NCI-H2029 (cell line): ENCODE data around the gene NDUFB4.
"Not testable (repeated sequence)": the region's sequence is repeated elsewhere in the genome, so short reads cannot be mapped to it uniquely, and the experiment has no call there.

Experiments
- DNase-seq: peaks from one replicate; lab custom pipeline; 2025; lab: John Stamatoyannopoulos, UW

NDUFB4 gene

DNA sequence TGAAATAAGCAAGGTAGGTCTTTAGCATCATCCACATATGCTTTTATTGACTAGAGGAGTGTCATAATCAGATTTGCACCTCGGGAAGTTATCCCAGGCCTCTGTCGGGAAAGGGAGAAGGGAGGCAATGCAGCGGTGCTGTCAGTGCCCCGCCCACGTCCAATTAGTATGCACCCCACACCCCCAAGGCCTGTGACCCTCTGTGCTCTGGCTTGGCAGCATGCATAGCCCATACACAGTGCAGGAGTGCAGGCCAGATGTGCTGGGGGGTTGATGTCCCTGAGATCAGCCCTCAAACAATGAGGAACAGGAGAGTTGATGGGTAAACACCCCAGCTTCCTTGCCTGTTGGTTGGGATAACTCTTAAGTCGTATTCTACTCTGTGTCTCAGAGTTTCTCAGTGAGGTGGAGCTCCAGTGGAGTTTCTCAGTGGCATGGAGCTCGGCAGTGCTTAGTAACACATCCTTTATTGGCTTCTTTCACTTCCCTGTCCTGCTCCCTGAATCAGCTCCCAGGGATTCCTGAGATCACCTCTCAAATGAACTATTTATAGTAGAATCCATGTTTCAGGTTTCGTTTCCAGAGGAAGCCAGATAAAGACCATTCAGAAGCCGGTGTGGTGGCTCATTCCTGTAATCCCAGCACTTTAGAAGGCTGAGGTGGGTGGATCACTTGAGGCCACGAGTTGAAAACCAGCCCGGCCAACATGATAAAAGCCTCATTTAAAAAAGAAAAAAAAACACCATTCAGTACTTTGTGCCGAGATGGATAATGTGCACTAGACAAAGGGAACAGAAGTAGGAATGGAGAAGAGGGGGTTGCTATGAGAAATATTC, 26.7 kb upstream of the NDUFB4 start:
- DNase-seq = no peak

DNA sequence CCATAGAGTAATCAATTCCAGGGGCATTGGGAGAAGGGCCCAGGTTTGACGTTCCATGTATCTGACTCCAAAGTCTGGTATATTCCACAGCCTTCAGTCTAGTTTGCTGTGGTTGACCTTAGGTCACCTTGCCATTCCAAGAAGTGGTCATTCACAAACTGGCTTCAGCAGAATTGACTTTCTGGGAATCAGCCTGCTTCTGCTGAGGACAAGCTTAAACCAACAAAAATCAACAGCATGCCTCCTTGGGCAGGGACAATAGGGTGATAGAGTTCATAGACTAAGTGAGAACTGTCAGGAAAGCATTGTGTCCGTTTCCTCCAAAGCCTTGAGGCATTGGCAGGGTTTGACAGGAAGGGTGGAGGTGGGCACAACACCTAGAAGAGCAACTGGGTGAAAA, 24.1 kb upstream of the NDUFB4 start:
- DNase-seq = no peak

DNA sequence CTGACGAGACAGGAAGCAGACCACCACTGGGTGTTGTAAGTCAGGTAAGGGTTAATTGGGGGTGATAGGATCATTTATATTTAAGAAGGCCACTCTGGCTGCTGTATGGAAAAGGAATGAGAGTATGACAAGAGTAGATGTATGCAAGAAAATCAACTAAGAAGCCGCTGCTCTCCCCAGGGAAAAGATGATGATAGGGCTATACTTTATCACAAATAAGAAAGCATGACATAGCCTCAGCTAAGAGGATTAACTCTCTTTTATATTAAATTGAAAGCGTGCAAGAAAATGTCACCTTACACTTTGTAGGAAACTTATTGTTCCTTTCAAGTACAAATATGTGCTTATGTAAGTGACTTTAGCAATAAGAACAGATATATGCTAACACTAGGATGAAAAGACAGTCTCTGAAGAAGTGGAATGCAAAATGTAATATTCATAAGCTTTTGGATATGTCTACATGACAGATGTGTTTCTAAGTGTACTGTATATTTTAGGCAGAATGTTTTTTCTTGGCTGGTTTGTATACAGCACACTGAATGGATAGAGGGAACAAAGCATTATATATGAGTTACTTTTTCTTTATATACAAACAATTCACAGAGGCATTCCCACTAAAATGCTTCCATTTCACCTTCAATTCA, 8.7 kb upstream of the NDUFB4 start:
- DNase-seq = no peak

DNA sequence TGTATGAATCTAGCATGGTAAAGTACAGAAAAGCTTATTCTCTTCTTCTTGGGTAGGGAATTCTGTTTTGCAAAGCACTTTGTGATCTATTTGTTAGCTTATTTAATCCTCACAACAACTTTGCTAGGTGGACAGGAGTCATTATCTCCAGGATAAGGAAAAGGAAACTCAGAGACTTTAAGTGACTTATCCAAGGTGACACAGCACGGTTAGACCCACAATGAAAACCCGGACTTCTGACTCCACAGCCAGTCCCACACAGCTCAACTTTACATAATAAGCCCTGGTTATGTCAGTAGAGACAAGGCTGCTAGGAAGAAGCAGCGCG, 384 bp upstream of the NDUFB4 start:
- DNase-seq = no peak

DNA sequence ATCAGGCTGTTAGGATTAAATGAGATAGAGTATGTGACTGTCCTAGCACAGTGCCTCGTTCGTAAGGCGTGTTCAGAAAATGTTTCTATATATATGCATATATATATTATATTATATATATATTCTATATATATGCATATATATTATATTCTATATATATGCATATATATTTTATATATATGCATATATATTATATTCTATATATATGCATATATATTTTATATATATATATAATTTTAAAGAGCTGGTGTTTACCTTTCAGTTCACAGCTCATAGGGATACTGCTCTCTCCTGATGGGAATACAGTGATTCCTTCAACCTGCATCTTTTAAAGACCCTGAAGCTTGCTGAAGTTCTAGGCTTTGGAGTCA, 702 bp downstream of the NDUFB4 start:
- DNase-seq = no peak

DNA sequence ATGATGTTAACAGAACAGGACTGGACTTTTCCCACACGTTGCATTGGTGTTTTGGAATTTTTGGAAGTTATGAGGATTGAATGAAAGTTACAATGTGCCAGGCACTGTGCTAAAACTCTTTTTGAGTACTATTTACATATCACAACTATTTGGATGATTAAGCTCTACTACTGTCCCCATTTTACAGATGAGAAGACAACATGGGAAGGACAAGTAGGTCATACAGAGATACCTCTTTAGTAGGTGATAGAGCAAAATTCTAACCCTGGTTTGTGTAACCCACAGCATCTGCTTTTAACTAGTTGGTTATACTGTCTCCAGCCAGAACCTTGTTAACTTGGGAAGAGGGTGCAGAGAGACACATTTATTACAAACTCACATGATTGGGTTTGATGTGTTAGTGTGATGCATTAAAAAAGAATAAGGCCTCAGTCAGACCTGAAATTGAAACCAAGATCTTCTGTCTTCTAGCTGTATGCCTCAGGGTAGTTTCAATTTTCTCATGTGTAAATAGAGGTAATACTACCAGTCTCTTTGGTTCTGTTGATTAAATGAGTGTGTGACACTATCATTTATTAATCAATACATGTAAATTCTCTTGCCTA, 1.4 kb downstream of the NDUFB4 start:
- DNase-seq = no peak

DNA sequence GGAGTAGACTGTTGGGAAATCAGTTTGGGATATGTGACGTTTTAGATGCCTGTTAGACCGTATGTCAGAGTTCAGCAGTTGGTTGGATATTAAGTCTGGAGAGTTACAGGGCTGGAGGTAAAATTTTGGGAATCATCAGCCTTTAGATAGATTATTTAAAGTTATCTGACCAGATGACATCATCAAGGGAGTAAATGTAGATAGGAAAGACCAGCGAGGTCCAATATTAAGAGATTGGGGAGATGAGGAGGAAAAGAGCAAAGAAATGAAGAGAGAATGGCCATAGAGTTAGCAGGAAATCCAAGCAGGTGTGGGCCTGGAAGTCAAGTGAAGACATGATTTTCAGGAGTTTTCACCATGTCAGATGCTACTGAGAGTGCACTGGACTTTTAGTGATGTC, 3.1 kb downstream of the NDUFB4 start:
- no peak for DNase-seq

DNA sequence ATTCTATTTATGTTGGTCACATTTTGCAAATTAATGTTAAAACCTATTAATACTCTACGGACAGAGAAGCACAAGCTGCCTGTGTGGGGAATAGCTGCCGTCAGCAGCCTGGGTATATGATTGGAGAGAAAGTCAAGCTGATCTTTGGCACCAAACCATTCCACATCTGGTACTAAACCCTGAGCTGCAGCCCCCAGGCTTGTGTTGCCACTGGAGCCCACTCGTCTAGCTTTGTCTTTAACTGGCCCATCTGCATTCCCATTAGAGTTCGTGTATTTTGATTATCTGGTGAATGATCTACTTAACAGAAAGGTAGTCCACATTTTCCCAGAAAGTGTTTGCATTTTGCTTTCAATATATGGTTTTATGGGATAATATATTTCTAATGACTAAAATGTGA, 5.4 kb downstream of the NDUFB4 start:
- DNase-seq = no peak

DNA sequence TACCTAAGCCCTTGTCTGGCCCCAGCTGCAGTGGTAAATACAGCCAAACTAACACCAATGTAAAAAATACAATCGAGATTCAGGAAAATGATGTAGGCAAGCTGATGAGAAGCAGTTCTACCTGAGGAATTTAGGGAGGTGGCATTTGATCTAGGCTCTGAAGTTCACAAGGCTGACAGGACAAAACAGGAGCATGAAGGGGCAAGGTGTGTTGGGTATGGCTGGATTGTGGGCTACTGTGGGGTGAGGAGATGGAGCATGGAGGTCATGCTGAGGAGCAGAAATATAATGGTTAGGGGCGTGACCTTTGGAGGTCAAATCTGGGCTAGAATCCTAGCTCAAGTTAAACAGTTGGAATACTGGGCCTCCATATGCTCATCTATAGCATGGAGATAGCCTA, 6.5 kb downstream of the NDUFB4 start:
- no peak for DNase-seq

DNA sequence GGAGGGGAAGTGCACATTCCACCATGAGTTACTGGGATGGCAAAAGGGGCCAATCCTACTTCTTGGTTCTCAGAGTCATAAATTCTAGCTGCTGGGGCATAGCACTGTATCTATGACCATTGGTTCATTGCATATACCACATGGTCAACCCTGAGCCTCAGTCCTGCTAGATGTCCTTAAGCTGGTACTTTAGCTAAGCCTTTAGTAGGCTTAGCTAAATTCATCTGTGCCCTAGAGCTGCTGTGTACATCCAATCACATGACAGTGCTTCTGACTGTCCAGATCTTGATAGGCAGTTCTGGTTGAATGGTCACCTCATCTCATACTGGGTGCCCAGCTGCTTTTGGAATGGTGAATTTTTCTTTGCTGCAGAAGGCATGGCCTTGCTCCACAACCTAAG, 8.2 kb downstream of the NDUFB4 start:
- DNase-seq = no peak

DNA sequence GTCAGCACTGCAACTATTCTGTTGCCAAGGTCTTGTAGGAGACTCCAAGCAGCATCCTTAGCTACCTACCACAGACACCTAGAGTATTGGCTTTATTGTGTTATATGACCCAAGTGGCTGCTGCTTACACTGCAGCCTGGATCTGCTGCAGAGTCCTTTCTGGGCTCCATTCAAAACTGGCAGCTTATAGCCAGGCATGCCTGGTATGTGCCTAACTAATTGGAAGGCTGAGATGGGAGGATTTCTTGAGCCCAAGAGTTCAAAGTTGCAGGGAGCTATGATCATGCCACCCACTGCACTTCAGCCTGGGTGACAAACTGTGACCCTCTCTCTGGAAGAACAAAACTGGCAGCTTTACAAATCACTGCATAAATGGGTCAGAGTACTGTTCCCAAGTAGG, 8.6 kb downstream of the NDUFB4 start:
- DNase-seq = no peak

DNA sequence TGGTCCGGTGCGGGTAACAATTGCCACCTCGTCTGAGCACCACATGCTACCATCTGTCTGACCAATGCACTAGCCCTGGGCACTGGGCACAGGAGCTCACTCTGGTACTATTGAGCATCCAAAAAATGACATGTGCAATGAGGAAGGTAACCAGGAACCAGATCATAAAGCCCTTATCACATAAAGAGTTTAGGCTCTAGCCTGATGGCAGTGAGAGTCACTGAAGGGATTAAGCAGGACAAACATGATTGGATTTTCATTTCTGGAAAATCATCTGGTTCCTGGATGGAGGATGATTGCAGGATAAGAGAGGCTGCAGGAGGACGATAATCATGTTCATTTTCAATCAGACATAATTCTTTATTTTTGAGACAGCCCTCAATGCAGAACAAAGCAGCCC, 12.4 kb downstream of the NDUFB4 start:
- no peak for DNase-seq

DNA sequence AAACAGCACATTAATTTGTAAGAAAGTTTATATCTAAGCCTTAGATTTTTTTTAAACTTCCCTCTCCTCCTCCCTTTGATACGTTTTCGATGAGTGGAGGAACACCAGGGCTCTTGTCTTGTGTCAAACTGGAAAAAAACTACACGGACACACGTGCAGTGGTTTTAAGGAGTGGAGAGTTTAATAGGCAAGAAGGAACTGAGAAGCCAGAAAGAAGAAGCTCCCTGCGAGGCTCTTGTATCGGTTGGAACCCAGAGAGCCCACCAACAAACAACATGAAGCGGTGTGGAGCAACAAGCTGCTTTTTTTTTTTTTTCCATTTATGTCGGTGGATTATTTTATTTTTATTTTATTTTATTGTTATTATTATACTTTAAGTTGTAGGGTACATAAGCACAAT, 18.6 kb downstream of the NDUFB4 start:
- DNase-seq = no peak

DNA sequence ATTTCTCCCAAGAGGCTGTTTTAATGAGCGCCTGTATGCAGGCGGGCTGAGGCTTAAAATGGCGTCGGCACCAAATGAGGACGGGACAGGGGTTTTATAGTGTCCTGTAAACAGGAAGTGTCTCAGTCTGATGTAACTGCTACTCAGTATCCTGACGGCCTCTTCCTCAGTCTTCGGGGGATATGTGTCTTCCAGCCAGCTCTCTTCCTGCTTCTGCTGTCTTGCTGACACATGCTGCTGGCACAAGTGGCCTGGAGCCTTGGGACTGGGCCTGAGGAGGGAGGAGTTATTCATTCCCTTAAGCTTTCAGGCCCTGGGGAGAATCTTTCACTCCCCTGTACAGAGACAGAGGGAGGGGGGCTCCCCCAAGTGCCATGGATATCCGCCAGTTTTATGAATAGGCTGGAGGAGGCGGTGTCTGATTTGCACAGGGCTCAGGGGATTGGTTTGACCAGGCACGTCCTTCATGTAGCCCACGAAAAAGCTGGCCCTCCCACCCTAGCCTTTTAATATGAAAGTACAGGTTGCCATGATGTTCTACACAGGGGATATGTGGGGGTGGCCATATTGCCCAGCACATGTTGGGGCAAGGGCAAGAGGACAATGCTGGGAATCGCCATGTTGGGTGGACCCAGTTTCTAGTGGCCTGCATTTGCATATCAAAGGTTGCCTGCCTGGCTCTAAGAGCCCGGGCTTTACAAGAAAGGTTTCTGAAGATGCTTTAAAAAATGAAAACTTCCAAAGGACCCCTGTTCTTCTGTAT, 19.9 kb downstream of the NDUFB4 start:
- peak; percentile 84 for DNase-seq

DNA sequence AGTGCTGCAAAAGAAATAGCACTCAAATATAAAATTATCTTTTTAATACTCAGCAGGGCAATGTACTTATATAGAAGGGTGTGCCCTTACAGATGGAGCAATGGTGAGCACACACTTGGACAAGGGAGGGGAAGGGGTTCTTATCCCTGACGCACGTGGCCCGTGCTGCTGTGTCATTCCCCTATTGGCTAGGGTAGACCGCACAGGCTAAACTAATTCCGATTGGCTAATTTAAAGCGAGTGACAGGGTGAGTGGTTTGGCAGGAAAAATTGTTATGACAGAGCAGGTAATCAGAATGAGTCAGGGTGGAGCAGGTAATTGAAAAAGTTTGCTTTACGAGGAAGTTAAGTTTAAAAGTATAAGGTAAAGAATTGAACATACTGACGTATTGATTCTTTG, 20.6 kb downstream of the NDUFB4 start:
- not testable (repeated sequence) for DNase-seq

DNA sequence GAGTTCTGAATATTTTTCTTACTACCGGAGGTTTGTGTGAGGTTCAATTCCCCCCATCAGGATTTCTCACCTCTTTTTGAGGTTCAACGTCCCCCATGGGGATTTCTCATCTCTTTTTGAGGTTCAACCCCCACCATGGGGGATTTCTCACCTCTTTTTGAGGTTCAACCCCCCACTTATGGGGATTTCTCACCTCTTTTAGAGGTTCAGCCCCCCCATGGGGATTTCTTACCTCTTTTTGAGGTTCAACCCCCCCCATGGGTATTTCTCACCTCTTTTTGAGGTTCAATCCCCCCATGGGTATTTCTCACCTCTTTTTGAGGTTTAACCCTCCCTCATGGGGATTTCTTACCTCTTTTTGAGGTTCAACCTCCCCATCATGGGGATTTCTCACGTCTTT, 26.3 kb downstream of the NDUFB4 start:
- no peak for DNase-seq

DNA sequence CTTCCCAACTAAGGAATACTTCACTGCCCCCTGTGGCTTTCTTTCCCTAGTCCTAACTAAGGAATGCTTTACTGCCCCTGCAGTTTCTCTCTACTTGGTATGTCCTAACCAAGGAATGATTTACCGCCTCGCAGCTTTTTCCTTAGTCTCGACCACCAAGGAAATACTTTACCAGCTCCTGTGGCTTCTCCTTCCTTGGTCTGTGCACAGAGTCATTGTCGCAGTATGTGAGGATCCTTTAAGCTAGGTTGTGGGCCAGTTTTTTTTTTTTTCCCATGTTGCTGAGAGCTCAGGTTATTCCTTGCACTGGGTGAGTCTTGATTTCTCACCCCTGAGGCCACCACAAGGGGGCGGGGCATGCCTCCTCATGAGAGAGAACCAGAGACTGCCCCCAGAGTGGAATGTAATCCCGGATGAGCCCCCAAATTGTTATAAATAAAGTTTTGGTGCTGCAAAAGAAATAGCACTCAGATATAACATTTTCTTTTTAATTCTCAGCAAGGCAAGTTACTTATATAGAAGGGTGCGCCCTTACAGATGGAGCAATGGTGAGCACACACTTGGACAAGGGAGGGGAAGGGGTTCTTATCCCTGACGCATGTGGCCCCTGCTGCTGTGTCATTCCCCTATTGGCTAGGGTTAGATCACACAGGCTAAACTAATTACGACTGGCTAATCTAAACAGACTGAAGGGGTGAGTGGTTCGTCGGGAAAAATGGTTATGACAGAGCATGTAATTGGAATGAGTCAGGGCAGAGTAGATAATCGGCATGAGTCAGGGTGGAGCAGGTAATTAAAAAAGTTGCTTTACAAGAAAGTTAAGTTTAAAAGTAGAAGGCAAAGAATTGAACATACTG, 27.0 kb downstream of the NDUFB4 start:
- DNase-seq = no peak

DNA sequence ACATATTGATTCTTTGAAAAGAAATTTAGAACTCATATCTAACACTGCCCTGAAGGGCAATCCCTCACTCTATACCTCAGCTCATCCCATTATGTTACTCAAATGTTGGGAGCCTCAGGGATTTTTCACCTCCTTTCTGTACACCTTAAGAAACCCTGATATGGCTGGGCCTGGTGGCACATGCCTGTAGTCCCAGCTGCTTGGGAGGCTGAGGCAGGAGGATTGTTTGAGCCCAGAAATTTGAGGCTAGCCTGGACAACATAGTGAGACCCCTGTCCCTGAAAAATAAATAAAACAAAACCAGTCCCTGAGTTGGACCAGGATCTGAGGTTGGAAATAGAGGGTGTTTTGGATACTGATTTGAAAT, 27.6 kb downstream of the NDUFB4 start:
- no peak for DNase-seq

DNA sequence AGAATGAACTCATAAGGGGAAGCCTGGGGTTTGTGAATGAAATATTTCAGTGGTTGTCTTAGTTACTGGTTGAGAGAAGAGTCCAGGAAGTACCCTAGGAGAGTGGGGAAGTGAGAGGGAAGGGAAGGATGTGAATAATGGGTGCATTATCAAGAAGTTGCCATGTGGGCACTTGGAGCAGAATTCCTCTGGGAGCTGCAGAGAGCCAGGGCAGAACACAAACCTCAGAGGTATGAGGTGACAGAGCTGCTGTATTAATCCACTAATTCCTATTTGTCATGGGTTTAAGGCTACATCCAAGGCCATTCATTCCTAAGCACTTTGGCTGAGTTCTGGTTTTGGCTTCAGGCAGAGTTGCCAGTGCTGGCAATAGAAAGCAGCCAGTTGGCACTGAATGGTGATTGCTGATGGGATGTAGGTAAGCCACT, 29.0 kb downstream of the NDUFB4 start:
- no peak for DNase-seq

DNA sequence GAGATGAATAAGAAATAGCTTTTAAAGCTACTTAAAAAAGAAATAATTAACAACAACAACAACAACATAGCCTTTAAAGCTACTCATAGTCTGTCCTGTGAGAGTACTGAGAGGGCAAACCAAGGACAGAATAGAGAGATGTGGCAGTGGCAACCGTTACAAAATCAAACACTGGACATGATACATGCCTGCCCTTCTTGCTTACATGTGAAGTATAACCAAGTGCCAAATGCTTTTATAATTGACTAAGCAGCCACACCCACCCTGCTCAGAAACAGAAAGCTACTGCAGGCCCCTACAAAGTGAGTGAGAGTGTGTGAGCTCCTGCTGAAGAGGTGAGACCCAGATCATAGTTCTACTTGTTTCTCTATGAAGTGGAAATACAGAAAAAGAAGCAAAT, 38.4 kb downstream of the NDUFB4 start:
- DNase-seq = no peak

DNA sequence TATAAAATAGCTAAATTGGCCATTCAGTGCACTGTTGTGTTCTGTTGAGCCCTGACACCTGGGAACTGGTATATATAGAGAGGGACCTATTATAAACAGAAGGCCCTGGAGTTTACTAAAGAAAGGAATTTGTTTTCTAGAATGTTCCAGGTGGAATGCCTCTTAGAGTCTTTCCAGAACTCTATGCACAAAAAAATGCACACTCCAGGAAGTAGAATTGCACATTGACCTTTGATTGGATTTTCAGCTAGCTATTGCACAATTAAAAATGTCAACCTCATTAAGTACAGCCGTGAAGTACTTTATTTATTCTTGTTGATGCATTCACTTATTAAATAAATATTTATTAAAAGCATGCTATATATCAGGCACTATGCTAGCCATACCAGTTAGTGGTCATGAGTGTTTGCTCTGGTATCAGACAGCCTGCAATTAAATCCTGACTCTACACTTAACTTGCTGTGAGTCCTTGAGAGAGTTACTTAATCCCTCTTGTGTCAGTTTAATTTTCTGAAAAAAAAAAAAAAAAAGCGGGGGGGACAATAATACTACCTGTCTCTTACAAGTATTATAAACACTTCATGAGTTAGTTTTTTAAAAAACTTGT, 40.8 kb downstream of the NDUFB4 start:
- peak; percentile 10 for DNase-seq
